Activated CD4-positive, alpha-beta T cell treated with anti-CD3 and anti-CD28 coated beads for 4 hours (primary cell): ENCODE measurements around the gene CEP112.
"Not testable (repeated sequence)": the region's sequence is repeated elsewhere in the genome, so short reads cannot be mapped to it uniquely, and the experiment has no call there.

ENCODE experiments used
- DNase-seq, 2 donors: peaks; one replicate each; pipeline ENCODE4 v3.0.0-alpha.2; 2020

CEP112 gene

DNA sequence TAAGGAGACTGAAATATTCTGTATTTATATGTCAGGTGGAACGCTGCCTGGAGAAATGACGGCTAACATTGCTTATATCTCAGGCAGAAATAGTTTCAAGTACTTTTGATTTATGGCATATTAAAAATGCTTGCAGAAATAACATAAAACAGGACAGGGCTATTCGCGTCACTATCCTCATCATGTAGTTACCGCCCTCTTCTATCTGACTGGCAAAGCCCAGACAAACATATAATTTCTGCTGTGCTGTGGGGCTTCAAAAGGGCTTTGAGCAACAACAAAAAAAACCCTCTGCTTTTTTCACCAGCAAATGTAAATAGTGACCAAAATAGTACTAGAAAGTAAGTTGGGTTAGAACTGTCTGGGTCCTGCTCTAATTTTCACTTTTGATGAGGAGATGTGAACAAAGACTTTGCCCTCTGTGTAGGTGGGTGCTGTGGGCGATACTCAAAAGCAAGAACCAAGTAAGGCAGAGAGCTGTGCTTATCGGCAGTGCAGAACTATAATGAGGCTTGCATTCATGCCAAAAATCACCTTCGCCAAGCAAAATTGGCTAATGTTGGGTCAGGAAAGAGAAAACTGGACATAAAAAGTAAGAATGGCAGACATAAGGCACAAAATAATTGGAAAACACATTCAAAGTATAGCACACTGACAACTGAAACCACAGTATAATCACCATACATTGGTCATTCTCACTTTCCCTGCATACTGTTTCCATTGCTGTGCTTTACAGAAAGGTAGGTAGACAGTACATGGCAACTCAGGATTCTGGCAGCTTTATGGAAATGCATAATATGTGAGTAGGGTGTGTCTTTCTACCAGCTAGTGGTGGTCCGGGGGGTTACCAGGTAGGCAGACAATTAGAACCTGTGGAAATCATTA, 479.3 kb downstream of the CEP112 start:
- no peak for DNase-seq

DNA sequence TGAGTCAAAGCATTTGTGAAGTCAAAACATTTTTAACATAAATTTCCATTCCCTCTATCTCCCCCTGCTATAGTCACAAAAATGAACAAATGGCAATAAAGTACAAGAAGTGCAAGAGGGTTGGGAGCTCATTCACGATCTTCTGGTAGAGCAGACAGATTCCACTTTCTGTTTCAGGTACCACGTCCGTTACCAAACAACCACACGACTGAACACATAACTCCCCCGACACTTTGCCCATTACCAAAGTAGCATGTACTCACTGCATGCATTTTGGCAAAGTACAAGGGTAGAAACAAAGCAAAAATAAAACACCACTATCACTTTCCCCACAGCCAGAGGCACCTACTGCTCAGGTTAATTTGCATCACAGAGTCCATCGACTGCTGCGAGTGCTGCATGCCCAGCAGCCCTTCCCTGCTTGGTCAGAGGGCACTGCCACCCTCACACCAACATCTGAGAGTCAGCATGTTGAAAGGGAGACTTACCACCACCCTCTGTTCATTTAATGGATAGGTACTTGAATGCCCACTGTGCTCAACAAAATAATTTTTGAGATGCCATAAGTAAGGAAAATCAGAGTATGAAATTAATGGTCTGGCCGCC, 480.2 kb downstream of the CEP112 start:
- no peak for DNase-seq

DNA sequence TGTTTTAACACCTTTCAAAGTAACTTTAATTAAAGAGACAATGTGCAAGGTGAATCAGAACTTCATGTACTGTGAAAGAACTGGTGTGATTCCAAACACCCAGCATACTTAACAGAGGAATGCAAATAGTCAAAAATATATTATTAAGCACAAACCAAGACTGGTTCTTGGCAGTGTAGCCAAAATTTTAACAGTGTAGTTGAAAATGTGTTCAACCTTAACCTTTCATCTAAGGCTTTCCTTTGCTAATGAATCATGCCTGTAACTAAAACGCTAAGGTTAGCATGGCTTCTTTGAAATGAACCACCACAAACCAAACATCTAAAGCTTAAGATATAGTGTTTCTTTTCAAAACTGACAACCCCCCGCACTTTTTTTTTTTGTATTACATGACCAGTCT, 484.2 kb downstream of the CEP112 start:
- DNase-seq: no peak

DNA sequence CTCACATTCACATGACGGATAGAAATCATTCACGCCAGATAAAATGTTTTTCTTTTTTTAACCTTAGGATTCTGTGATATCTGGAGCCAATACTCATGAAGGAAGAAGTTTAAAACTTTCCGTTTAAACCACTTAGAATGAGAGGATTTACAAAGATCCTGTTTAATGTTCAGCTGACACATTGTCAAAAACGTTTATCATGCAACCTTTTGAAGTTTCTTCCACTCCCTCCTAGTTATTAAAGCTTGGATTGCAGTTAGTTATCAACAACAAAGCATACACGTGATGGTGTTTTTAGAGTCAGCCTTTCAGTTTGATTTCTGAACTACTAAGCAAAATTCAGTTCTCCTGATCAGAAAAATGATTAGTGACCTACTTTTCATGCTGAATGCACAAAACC, 487.2 kb downstream of the CEP112 start:
- no peak for DNase-seq

DNA sequence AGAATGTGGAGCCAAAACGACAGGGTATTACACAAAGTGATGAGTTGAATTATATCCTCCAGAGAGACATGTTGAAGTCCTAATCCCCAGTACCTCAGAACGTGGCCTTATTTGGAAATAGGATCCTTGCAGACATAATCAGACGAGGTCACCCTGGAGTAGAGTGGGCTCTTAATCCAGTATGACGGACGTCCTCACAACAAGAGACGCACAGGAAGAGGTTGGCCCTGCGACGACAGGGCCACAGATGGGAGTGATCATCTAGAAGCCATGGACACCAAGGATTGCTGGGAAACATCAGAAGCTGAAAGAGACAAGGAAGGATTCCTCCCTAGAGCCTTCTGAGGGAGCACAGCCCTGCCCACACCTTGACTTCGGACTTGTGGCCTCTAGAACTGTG, 488.0 kb downstream of the CEP112 start:
- no peak for DNase-seq

DNA sequence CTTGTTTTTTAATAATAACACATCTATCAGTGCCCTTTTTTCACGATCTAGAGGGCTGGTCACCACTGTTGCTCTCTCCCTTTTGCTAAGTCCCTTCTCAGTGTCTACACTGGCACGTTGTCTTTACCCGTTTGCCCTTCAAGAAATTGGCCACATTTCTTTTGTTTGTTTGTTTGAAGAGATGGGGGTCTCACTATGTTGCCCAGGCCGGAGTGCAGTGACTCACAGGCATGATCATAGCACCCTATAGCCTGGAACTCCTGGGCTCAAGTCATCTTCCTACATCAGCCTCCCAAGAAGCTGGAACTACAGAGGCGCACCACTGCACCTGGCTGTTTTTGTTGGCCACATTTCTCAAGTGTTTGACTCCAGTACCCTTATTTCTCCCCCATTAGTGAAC, 492.5 kb downstream of the CEP112 start:
- DNase-seq: no peak

DNA sequence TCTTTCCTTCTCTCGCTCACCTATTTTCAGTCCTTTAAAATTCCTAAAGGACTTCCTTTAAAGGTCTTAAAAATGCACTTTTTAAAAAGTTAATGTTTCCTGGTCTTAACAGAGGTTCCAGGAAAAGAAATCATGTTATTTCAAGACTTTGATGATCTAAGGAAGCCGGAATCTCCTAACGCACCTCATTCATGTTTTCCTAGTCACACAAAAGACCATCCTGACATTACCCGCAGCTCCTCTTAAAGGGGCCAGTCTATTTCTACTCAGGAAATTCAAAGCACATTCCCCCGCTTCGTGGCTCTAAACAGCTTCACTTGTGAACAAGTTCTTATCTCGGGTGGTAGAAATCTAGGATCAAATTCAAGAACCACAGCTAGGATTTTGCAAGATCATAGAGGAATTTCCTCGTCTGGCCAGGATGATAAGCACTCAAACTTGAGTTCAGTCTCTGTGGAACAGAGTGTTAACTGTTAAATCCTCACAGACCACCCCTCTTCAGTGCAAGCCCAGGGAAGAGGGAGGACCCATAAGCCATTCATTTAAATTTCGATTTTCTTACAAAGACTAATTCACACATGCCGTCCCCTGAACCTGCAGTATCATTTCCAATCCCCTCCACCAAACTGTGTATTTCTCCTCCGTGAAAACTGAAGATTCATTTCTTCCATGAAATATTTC, 493.4 kb downstream of the CEP112 start:
- DNase-seq: no peak

DNA sequence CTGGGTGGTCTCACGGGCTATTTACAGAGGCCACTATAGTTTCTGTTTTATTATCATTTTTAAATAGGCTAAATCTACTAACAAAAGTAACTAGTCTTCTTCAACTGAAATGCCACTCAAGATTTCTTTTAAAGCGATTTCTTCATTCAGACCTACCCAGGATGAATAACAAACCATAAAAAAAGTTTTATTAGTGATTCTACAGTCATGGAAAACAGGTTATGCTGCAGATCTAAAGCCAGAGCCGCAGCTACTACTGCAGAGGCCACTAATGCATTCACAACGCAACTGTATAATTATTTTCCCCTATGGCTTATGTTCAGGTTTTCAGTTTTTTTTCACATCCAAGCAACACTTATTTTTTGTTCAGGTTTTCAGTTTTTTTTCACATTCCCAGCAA, 494.3 kb downstream of the CEP112 start:
- no peak for DNase-seq

DNA sequence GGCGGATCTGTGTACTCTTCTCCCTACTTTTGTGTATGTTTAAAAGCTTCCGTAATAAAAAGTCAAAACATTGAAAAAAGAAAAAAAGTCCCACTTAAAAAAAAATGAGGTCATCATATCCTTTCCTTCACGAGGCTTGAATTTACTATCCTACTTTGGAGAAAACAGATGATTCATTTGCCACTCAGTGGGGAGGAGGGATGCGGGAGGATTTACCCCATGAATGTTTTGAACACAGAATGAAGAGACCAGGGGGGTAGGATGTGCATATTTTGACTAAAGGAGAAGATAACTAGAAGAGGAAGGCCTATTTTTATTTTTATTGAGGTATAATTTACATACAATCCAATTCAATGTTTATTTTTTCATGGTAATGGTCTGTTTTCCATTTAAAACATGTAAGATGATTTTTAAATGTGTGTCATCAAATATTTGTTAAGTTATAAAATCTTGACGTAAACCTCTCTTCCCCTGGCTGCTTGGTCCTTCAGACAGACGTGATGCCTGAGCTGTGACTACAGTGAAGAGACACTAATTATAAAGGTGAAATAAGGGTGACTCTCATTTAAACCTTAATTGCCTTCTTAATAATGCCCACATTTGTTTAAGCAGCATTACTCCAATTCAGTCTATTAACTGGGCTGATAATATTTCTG, 495.1 kb downstream of the CEP112 start:
- DNase-seq: no peak

DNA sequence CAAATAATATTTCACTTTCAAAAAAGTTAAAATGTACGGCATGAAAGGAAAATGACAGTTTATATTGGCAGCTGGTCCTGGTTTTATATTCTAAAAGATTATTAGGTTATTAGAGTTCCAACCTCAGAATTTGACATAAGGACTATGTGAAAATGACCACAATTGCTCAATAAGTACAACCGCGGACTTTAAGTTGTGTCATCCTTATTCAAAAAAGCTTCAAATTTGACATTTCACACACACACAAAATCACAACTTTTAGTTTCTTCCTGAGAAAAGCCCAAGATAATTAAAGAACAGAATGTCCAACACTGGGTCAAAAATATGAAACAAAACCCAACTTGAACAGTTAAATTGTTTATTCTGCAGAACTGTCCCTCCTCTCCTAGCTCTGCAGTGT, 497.3 kb downstream of the CEP112 start:
- no peak for DNase-seq

DNA sequence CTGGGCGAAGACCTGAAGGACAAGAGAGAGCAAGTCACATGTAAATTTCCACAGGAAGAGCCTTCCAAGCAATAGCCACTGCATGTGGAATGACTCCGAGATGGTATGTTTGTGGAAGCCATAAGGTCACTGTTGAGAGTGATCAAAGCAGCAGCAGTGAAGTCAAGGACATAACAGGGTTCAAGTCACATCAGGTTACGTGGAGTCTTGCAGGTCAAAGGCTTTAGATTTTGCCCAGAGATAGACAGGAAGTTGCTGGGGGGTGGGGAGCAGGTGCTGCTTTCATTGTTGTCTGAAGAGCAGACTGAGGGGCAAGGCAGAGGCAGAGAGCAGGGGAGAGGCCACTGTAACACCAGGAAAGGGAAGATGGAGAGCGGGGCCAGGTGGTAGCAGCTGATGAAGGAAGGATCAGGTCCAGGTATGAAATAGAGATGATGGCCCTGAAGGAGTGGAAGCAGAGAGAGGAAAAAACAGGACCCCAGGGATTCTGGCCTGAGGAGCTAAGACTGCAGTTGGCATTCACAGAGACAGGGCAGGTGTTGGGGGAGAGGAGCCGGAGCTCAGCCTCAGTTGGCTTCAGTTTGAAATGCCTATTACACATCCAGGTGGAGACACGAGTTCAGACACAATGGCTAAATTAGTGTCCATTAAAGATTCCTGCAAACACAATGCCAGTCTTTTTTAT, 501.2 kb downstream of the CEP112 start:
- DNase-seq: no peak

DNA sequence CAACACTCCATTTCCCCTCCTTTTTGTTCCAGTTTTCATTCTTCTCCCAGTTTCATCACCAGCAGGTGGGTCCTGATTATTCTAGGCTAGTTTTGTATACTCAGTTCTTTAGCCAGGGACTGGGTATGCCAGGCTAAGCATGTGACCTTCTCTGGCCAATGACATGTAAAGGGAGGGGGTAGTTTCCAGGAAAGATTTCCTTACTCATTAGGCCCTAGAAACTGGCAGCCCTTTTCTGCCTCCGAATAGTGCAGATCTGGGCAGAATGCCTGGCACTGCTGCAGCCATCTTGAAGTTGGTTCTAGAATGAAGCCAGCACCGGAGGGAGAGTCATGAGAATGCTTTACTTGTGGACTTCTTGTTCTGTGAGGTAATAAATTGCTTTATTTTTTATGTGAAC, 503.6 kb downstream of the CEP112 start:
- no peak for DNase-seq

DNA sequence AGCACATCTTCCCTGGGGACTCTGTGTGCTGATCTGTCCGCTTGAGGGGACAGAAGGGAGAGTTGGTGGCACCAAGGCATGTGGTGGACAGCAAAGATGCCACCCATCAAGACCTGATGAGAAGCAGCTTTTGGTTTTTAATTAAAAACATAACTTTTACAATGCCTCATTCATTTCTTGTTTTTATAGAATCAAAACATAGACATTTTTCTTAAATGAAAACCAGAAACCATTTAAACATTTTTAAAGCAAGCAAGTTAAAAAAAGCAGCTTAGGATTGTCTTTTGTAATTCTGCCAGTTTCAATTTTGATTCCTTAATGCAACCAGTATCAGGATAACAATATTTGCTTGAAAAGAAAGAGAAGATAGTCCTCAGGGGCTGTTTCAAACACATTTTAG, 506.8 kb downstream of the CEP112 start:
- no peak for DNase-seq

DNA sequence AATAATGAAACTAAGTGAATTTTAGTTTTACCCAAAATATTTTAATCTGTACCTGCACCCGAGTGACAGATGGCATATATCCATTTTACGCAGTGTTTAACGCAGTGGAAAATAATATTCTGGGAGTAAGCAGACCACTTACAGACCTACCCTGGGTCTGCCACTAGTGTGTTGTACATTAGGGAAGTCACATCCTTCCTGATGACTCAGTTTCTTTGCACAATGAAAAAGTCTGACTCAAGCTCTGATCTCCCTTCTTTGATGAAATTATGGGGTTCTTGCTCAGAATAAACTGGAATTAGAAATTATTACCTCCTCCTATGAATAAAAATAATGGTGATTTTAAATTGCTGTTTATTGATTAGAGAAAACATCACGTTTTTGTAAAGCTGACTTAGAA, 507.3 kb downstream of the CEP112 start:
- no peak for DNase-seq

DNA sequence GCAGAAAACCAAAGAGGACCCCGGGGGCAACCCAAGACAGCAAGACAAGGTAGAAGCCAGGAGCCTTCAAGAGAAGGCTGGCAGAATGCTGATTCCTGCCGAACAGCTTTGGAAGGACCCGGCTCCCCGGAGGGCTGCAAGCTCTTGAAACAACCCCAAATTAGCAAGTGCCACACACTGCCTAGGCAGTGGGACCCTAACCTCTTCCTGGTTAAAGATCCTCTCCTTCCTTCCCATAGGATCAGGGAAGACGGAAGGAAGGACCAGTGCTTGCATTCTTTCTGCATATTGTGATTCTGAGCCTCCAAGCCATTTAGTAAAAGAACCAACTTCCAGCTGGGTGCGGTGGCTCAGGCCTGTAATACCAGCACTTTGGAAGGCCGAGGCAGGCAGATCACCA, 508.5 kb downstream of the CEP112 start:
- DNase-seq: no peak

DNA sequence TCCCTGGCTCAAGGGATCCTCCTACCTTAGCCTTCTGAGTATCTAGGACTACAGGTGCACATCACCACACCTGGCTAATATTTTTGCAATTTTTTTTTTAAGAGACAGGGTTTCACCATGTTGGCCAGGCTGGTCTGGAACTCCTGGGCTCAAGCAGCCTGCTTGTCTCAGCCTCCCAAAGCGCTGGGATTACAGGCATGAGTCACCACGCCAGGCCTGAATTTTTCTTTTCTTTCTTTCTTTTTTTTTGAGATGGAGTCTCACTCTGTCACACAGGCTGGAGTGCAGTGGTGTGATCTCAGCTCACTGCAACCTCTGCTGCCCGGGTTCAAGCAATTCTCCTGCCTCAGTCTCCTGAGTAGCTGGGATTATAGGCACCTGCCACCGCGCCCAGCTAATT, 510.2 kb downstream of the CEP112 start:
- not testable (repeated sequence) for DNase-seq

DNA sequence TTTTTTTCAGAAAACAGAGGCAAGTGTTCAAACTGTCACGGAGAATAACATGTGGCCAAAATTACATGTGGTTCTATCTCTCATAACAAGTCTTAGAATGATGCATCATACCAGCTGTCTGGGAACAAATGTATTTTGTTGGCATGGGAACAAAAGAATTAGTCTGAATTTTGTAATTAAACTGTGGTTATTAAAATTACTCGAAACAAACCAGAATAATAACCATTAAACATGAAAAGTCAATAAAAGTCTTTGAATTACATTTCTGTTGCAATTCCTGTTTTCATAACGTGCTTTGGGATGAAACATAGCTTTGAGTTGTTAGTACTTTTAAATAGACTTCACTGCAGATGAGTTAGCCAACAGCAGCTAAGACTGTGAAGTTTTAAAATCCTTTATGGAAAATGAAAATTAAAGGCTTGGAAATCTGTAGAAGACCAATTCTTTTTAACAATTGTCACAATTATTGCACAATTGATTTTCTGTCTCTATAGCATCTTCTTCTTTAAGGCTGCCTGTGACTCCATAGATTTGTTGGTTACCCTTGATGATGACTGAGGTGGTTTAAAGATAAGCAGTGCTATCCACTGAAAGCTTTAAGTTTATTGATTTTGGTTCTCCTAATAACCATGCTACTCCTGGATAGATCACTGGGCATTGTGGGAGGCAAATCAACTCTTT, 512.6 kb downstream of the CEP112 start:
- DNase-seq: no peak

DNA sequence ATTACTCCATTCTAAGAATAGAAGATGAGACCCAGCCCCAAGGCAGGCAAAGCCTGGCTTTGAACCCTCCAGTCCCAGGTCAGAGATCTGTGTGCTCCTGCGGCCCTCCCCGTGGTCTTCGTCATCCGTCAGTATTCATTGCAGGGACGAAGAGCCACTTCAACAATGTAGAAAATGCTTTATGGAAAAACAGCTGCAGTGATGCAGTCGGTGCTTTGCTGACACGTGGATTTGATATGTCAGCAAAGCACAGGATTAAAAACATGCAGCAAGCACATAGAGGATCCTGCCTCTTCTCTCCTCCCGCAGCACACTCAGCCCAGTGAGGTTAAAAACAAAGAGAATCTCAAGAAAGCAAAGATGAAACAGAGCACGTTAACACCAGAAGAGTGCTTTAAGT, 513.4 kb downstream of the CEP112 start:
- no peak for DNase-seq

DNA sequence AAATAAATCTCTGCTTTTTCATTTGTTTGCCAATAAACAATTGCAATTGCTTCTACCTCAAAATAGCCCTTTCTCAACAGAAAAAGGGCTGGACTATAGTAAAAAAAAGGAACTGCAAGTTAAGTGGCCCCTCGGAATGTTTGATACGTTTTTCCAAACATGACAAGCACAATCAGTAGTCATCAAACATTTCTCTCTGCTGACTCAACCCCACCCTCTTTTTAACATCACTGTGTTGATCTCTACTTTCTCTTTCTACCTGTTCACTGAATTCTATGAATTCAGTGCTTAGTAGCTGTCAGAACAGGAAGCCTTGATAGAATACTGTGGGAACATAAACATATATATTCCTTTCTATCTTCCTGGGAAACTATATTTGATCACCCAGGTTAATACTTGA, 514.0 kb downstream of the CEP112 start:
- no peak for DNase-seq

DNA sequence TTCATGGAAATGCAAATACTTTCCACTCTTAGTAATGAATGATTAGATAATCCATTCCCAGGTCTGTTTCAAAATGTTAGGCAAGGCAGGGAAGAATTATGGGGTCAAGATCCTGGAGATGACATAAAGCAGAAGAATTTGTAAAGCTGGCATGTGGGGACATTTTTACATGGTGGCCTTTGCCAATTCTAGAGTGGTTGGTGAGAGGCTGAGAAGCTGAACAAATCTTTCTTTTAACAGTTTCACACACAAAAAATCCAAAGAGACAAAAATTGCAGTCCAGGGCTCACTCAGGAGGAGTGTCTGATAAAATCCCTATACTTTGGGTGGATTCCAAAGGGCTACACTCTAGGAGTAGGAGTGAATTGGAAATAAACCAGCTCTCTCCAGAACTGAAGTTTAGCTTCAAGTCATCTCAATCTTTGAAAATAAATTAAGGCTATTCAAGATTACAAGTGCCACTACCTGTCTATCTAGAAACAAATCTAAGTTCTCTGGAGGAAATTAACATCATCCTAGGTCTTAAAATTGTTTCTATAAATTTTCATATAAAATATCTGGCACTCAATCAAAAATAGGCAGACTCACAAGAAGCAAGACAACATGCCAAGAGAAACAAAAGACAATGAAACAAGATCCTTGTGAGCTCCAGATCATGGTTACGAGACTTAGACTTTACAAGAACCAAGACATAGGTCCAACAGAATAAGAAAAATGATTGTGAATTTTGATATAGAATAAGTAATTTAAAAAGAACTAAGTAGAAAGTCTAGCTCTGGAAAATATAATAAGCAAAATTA, 517.5 kb downstream of the CEP112 start:
- no peak for DNase-seq

DNA sequence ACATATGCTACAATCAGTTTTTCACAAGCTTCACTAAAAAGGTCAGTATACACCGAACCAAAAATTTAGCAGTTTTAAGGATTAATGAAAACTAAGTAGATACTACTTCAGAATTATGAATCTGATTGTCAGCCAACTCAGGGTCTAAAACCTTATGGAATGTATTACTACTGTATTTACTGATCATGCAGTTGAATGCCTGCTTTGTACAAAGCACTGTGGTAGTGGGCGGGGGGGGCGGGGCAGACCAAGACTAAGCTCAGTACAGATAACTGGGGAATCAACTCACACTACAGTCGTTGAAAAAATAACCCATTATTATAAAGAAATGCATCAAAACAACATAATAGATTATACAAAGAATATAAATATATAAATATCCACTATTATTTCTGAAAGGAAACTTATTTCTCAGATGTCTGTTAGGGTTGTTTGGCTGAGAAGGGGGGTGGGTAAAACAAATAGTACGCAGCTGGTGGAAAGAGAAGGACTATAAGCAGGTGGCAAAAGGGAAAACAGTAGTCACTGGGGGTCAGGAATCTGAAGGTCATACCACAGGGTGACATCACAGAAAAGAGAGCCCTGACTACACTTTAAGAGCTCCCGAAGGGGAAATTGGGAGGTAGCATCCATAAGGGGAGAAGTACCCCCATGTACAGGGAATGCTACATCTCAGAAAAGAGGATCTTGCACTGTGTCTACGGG, 521.1 kb downstream of the CEP112 start:
- no peak for DNase-seq
